ENCODE results near the gene RGS13.

The RGS13 gene

DNA sequence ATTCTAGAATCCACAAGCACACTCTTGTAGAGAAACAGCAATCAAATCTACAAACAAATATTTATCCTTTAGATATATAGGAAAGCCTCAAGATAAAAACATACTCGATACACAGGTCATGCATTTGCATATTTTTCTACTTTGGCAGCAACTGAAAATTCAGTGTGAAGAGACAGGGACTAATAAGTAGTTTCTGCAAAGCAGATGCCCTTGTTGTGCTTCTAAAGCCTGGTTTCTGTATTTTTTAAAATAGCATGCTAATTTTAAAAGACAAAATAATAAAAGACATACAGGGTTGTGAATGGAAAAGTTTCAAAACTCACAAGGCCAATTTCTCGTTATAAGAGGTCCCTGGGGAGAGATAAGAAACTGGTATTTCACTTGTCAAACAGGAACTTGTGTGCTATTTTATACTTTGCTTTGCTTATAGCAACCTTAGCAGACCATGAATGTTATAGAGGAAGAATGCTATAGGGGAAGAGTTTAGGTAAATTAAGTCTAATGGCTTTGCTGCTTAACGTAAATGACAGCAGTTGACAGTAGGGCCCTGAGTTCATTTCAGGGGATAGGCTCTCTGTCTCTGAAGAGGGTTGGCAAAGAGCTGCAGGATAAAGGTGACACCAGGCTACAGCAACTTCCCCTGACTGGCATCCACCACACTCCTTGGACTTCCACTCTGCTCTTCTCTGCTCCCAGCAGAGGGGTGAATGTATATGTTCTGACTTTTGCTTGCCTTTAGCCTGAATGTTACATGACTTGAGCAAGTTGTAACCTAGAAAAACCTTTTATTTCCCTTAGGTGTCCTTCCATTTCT, 9.4 kb upstream of the RGS13 start:
- no peak for DNase-seq (ENCODE audit: low spot score)
- FAIRE-seq = no peak

DNA sequence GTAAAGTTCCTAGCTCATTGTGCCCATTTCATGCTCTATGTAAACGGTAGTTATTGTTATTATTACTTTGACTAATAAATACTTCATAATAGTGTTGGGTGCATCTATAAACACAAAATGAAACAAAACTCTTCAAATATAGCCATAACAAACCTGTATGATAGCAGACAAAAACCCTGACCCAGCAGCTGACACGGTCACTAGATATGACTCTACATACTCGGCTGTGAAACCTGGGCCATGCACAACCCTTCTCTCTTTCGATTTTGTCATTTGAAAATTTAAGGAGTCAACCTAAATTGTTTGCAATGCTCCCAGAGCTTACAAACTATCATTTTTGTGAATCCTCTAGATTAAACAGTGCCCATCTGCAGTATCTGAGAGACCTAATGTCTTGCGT, 8.0 kb upstream of the RGS13 start:
- DNase-seq (ENCODE audit: low spot score) = no peak
- no peak for FAIRE-seq

DNA sequence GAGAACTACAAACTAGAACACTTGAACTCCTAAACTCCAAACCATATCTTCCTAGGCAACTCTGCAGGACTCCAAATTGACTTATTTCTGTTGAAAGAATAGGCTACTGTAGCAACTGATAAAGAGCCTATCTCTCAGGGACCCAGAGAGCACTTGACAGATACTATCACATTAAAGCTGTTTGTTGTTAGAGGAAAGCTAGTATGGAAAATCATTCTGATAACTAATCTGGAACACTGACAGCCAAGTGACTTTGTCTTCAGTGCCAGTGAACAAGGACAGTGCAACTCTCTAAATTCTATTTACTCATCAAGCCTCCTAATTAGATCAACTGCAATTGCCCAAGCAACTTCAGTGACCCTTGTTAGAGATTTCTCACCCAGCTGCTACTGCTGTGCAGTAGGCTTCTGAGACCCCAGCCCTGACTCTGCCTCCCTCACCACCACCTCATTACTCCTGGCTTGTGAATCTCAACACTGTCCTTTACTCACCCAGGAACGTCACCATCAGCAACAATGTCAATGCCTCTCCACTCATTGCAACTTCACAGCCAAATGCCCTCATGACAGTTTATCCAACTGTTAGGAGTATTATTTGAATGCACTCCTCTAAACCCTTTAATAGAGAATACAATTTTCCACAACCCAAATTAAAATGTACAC, 7.4 kb upstream of the RGS13 start:
- no peak for DNase-seq (ENCODE audit: low spot score)
- FAIRE-seq = no peak

DNA sequence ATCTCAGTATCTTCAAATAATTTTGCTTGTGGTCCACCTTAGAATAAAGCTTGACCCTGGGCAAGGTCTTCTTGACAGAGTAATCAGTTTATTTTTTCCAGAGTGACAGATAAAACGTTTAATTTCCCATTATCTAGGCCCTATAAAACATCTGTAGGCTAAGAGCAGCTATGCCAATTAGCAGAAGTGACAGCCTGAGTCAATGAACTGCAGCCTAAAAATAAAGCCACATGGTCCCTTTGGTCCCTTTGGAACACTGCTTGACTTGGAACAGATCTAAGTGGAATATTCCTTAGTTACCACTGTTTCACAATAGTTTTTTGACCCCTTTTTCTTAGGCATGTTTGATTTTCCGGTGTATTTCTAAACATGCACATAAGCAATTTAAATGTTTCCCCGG, 6.3 kb upstream of the RGS13 start:
- DNase-seq (ENCODE audit: low spot score) = no peak
- no peak for FAIRE-seq

DNA sequence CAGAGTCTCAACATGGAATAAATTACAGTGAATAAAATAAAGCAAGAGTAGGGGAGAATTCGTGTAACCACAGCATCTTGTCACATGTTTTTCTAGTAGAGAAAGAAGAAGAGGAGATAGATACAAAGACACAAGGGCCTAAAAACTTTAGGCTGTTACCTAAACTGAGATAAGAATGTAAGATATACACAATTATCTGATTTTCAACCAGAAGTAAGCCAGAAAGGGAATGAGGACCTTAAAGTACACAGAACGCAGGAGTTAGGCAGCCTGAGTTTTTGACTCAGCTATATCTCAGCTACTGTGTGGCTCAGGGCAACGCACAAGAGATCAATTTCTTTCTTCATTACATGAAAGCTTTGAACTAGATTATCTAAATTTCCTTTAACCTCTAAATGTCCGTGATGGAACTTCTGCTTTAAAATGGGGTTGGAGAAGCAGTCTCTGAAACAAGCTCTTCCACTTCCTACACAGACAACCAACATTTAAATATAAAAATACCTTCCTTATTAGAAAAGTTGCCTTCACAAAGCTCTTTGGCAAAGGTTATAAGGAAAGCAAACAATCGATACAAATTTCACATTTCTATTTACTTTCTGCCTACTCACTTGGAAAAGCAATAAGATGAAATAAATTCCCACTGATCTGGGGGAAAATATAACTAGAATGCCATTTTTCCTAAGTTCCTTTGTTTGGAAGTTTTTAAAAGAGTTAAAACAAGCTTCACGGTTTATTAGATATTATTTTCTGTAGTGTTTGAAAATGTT, 5.2 kb upstream of the RGS13 start:
- no peak for DNase-seq (ENCODE audit: low spot score)
- FAIRE-seq = no peak

DNA sequence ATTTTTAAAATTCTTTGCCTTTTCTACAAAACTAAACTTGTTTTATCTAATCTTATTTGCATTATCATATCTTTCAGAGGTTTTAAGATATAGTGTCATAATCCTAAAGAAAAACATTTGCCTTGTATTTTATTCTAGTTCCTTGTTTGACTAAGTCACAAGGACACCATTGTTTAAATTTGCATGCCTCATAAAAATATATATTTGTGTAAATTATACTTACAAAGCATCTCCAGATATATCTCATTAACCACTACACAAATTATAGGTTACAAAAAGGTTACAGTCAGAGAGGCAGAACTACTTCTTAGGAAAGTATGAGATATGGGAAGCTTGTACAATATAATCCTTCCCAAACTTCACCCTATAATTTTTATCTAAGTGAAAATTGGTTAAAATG, 4.2 kb upstream of the RGS13 start:
- FAIRE-seq (no peak), DNase-seq (ENCODE audit: low spot score) (no peak)

DNA sequence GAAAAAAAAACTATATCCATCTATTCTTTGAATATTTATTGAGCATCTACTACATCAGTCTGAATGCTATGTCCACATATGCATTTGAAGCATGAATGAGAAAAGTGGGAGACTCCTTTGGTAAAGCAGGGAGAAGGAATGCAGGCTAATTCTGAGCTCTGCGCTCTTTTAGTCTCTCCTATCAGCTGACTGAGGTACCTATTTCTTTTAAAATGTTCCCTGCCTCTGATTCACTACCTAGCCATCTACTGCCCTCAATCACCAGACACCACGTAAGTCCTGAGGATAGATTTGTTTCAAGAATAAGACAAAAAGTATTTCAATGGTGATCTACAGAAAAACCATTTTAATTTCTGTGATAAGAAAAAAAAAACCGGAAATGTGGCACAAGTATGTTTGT, 3.8 kb upstream of the RGS13 start:
- FAIRE-seq (no peak), DNase-seq (ENCODE audit: low spot score) (no peak)

DNA sequence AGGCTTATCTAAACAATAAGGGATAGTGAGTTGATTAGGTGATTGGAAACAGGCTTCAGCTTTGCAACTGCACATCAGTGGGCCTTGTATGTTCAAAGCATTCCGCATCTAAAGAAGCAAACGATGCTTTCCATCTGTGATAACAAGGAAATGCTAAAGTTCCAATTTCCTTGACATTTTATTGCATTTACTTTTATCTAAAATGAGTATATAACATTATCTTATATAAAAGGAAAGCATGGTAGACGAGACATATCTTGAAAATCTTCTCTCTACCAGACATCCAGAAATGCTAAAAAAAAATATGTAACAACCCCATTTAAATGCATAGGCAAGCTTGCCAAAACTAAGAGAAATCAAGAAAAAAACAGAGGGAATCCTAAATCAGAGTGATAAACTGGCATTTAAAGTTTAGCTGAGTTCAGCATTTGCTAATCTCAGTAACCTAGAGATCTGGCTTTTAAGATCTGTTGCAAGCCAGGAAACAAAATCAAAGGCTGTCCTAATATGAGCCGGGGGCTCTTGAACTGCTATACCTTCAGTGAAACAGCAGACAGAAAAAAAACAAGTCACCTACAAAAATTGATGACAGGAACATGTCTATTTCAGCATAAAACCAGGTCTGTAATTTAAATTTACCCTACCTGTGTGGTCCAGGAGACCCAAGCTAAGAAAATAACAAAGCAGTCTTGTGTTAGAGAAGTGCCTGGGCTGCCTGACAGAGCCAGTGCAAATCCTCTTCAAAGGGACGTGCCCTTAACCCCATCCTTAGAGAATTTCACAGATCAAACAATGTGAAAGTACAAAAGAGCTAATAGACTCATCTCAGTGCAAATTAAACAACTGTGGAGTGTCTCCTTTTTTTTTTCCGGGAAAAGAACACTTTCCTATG, 3.1 kb upstream of the RGS13 start:
- no peak for DNase-seq (ENCODE audit: low spot score)
- FAIRE-seq = no peak

DNA sequence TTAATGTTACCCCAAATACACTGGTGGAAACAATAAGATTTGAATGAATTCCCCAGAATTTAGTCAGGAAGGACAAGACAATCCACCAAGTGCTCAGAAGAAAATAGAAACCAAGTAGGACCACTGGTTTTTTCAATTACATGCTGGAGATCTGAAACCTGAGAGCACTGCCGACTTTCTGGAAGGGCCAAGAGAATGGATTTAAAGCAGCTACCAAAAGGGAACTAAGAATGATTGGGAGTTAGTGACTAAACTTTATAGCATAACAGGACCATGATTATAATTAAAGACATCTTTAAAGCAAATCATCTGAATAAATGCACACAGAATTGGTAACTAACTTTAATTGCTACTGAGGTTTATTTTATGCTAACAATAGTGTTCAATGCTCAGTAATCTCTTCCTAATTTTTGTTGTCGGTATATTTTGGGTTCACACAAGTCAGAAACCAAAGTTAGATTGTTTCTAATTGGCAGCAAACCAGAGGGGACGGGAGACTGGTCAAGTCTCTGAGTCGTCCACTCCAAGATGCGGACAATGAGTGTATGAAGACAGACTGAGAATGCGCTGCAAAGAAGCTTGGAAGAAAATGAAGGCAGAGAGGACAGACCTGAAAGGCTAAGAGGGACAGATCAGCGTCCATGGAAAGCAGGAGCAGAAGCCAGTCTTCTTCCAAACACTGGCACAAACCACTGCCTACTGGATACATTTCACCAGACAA, 2.3 kb upstream of the RGS13 start:
- no peak for FAIRE-seq

DNA sequence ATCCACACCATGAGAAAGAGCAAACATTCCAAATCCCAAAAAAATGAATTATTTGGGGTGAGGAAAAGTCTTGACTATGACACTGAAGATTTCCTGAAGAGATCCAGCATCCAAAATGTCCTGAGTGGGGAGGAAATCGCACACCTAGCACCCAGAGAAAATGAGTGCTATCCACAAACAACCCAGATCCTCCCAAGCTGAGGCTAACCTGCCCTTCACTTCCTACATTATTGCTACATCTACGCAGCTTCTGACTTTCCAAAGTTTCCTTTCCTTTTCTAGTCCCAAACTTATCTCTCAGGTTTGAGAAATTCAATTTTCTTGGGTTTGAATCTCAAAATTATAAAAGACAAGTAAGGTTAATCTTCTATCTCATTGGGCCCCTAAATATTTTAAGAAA, 906 bp upstream of the RGS13 start:
- FAIRE-seq (no peak), DNase-seq (ENCODE audit: low spot score) (no peak)

More for the DNA sequence above, 2.3 kb upstream of the RGS13 start:
- DNase-seq (ENCODE audit: low spot score) = no peak

DNA sequence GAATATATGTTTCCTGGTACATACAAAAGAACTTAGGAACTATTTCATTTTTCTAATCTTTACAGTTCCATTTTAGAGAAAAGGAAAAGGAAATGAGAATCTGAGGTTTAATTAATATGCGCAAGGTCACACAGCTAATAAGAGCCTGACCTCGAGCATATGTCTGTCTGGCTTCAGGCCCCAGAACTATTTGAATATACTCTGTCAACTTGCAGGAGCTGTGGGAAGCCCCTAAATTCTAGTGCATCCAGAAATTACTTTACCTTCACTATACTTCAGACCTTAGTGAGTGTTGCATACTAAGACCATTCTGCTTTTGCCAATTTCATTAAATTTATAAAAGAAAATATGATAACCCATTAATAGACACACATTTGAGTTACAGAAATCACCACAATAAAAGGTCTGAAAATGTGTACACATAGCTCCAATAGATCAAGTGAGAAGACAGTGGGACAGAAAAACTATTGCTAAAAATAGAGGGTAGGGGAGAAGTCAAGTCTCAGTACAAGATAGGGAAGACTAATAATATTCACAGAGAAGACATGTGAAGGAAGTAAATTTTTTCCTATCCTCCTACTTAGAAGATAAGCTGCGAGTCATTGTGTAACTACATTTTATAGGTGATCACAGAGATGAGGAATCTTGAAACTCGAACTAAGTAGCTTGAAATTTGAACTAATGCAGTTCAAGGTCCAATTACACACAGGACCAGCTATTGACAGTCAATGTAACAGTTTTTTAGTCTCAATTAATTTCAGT, 3.8 kb downstream of the RGS13 start:
- DNase-seq (ENCODE audit: low spot score) (no peak), FAIRE-seq (no peak)

DNA sequence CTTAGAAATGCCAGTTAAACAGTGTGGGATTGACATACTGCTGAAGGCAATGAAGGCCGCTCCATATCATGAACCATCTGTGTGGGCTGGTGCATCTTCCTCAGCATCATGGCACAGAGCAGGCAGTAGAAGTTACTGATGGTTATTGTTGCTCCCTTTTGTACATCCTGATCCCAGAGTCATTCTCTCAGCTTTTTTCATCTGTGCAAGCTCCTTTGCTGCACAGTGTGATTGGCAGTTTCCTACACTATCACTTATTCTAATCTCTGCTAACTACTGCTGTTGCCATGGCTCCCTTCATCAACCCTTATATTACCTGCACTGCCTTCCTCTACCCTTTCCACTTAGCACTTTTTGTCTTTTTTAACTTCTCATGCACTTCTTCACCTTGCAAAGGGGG, 16.2 kb downstream of the RGS13 start:
- FAIRE-seq = no peak
- DNase-seq (ENCODE audit: low spot score) = no peak

DNA sequence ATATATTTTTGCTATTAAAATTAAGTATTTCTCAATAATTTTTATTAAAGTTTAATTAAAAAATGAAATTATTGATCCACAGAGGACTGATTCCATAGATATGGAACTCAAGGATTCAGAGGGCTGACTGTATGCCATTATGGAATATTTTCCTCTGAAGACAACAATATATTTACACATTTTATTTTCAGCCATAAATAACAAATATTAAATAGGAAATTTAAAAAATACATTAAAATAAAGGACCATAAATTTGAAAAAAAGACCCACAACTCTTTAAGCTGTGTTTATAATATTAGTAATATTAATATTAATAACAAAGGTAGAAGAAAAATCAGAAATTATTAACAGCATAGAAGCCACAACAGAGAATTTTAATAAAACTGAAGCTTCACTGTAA, 18.2 kb downstream of the RGS13 start:
- FAIRE-seq = no peak
- DNase-seq (ENCODE audit: low spot score) = no peak

DNA sequence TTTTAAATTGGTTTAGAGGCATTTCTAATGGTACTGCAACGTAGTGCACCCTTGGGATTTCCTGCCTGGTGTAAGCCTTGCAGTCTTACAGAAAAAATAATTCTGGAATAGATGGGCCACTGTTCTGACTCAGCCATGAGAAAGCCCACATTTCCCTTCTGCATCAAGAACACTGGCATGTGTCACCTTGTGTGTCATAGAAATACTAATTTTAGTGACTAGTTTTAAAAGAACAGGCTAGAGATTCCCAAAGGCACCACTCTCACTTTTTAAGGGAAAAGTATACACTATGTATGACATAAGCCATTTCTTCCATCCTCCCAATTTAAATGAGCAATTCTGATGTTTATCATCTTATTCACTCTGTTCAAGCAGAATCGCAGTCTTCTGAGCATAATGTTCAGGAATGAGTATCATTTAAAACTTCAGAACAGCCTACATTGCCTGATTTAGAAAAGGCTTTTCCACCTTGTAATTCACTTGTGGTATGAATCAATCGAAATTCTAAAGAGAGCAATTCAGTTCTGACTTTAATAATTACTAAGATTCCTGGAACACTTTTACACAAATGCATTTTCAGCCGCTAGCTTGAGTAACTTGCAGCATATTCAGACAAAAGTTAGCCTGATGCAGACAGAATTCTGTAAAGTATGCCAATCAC, 18.8 kb downstream of the RGS13 start:
- peak; percentile 4 for DNase-seq (ENCODE audit: low spot score)
- no peak for FAIRE-seq

DNA sequence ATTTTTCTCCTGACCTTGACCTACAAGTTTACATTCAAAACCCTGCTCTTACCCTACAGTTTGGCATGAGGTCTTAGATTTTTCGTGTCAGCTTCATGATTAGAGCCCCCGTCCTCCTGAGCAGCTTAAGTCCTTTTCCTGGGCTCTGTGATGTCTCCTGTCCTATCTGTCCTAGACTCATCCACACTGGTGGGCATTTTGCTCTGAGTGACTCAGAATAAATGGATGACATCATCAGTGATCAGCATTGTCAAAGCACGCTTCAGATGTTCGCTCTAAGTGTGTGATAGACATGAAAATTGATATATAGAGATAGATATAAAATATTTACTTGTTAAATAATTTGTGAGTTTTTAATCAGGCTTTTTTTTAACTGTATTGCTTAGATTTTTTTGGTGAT, 21.8 kb downstream of the RGS13 start:
- FAIRE-seq (no peak), DNase-seq (ENCODE audit: low spot score) (no peak)

DNA sequence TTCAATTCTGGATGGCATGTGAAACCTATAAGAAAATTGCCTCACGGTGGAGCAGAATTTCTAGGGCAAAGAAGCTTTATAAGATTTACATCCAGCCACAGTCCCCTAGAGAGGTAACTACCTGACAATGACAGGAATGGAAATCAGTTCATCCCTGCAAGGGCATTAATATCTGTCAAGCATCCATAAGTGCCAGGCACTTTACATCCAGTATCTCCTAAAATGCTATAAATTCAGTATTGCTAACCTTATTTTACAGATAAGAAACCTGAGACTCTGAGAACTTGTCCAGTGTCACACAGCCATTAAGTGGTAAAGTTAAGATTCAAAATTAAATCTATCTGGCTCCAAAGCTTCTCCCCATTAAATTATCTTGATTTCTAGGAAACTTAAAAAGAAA, 22.3 kb downstream of the RGS13 start:
- no peak for DNase-seq (ENCODE audit: low spot score)
- FAIRE-seq = no peak

DNA sequence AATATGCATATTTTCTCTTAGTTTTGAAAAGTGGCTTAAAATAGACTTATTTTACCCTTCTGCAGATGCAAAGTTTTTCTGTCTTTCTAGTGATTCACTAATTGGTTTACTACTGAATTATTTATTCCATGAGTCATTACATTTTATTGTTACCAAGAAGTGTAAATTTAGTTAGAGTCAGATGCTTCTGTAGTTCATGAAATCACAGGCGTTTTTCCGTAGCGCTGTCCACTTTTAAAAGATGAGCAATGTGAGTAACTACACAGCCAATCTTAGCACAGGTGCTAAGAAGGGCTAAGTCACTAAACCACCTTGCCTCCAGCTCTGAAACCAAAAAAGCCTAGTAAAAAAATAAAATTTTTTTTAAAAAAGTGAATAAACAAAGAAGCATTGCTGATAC, 24.7 kb downstream of the RGS13 start:
- DNase-seq (ENCODE audit: low spot score) = no peak
- no peak for FAIRE-seq

DNA sequence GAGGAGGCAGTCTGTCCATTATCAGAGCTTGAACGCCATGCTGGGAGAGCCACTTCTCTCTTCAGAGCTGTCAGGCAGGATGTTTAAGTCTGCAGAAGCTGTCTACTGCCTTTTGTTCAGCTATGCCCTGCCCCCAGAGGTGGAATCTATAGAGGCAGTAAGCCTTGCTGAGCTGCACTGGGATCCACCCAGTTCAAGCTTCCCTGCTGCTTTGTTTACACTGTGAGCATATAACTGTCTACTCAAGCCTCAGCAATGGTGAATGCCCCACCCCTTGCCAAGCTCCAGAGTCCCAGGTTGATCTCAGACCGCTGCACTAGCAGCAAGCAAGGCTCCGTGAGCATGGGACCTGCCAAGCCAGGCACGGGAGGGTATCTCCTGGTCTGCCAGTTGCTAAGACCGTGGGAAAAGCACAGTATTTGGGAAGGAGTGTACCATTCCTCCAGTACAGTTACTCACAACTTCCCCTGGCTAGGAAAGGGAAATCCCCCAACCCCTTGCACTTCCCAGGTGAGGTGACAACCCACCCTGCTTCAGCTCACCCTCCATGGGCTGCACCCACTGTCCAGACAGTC, 32.5 kb downstream of the RGS13 start:
- no peak for FAIRE-seq
- no peak for DNase-seq (ENCODE audit: low spot score)

DNA sequence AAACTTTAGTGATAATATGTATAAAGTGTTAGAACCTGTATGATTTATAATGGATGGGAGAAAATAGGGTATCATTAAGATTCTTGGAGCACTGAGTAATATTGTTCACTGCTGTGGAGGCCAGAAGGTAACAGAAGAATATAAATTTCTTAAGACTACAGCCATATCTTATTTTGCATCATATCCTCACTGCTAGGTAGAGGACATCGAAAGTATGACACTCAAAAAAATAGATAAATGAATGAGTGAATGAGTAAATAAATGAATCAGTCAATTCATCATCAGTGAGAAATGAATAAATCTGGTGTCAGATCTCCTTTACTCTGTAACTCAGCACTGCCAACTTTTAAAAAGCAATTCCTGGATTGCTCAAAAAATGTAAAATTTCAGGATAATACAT, 33.2 kb downstream of the RGS13 start:
- FAIRE-seq (no peak), DNase-seq (ENCODE audit: low spot score) (no peak)

All from urothelium cell line (cell line).